ENCODE results near the gene SMAD7.
A peak's percentile ranks its signal among the peaks of the same experiment; 100 is the strongest.

SMAD7 gene

GRCh38 chr18:48967545-48967944 is 16.8 kb upstream of the SMAD7 start:
- ChIA-PET POLR2A (interaction anchor here (0.8 kb wide), 1 partner anchor 18 kb away, joined by 3 read pairs; no protein-coding TSS in a partner anchor), CTCF (no interaction called here)
- DNase-seq (ENCODE audit: extremely low spot score): no peak
- no peak for TF ChIP-seq L3MBTL2 (conservative IDR thresholded peaks at IDR 0.05)
- TF ChIP-seq FOXM1 (IDR thresholded peaks at IDR 0.05; ENCODE audit: borderline replicate concordance): no peak
- no peak for TF ChIP-seq ARNT (IDR thresholded peaks at IDR 0.05)
- TF ChIP-seq TARDBP (IDR thresholded peaks at IDR 0.05): no peak
- TF ChIP-seq ELF4 (IDR thresholded peaks at IDR 0.05): no peak
- TF ChIP-seq ZNF384 (IDR thresholded peaks at IDR 0.05): no peak
- TF ChIP-seq SP1 (IDR thresholded peaks at IDR 0.05): no peak
- TF ChIP-seq FOXK2 (IDR thresholded peaks at IDR 0.05): no peak
- TF ChIP-seq HDGF (IDR thresholded peaks at IDR 0.05; ENCODE audit: borderline replicate concordance): no peak
- no peak for TF ChIP-seq CTBP1 (IDR thresholded peaks at IDR 0.05; ENCODE audit: borderline replicate concordance)
- no peak for TF ChIP-seq LEF1 (IDR thresholded peaks at IDR 0.05; ENCODE audit: borderline replicate concordance)
- TF ChIP-seq BHLHE40 (IDR thresholded peaks at IDR 0.05; ENCODE audit: borderline replicate concordance): no peak
- TF ChIP-seq FOXA1 (IDR thresholded peaks at IDR 0.05): no peak
- TF ChIP-seq, protein P1, sequence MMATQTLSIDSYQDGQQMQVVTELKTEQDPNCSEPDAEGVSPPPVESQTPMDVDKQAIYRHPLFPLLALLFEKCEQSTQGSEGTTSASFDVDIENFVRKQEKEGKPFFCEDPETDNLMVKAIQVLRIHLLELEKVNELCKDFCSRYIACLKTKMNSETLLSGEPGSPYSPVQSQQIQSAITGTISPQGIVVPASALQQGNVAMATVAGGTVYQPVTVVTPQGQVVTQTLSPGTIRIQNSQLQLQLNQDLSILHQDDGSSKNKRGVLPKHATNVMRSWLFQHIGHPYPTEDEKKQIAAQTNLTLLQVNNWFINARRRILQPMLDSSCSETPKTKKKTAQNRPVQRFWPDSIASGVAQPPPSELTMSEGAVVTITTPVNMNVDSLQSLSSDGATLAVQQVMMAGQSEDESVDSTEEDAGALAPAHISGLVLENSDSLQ (IDR thresholded peaks at IDR 0.05): no peak

DNA sequence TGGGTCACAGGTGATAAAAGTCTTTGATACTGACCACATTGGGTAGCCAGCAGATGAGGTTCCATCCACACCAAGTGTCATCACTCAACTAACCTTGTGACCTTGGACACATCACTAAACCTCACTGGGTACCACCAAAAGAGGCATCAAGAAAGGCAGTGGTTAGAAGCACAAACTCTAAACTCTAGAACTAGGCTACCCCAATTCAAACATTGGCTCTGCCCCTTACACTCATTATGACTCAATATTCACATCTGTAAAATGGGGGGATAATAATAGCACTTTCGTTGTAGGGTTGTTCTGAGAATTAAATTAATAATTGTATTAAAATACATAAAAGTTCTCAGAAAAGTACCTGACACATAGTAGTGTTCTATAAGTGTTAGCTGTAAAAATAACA is 15.8 kb upstream of the SMAD7 start:
- POLR2A ChIA-PET: no interaction called here
- CTCF ChIA-PET: no interaction called here
- DNase-seq (ENCODE audit: extremely low spot score): no peak
- TF ChIP-seq NFRKB (IDR thresholded peaks at IDR 0.05) (no peak), BHLHE40 (IDR thresholded peaks at IDR 0.05; ENCODE audit: borderline replicate concordance) (no peak), FOXA1 (IDR thresholded peaks at IDR 0.05) (no peak), CTBP1 (IDR thresholded peaks at IDR 0.05; ENCODE audit: borderline replicate concordance) (no peak), SUZ12 (IDR thresholded peaks at IDR 0.05) (no peak)

DNA sequence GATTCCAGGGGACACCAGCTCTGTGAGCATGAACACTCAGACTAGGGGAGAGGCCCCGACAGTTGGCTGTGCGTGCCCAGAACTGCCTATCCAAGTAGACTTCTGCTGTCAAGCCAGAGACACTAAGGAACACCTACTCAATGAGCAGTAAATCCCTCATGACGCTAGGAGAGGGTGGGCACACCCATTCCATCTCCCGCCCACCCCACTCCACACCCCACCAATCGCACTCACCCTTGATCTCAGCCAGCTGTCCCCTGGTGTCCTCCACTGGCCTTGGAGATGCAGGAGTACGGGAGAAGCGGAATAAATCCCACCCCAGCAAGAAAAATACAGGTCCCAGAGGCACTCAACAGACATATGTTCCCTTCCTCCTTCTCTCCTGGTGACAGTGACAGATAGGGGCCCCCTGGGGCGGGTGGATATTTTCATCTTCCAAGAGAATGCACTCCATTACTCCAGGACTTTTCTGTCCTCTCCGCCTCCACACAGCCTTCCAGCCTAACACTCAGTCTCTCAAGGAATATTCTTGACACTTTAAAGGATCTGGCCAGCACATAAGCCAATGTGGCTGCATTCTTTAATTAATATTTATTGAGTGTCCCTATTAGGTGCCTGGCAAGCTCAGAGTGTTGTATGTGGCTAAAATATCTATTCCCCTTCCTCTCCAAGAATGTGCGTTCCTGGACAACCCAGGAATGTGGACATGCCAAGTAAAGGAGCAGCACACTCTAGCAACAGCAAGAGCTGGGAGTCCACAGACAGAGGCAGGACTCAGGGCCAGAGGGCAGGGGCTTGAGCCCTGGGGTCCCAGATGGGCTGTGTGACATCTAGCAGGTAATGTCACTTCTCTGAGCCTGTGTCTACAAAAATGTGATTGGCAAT is 13.1 kb upstream of the SMAD7 start:
- no peak for DNase-seq (ENCODE audit: extremely low spot score)
- POLR2A ChIA-PET: interaction anchor here (0.9 to 1.4 kb wide), 2 partner anchors 10 to 12 kb away, joined by 3 to 4 read pairs; no protein-coding TSS in a partner anchor
- CTCF ChIA-PET: no interaction called here
- TF ChIP-seq SP1 (IDR thresholded peaks at IDR 0.05): no peak
- TF ChIP-seq, protein P1 (IDR thresholded peaks at IDR 0.05): peak; percentile 83

DNA sequence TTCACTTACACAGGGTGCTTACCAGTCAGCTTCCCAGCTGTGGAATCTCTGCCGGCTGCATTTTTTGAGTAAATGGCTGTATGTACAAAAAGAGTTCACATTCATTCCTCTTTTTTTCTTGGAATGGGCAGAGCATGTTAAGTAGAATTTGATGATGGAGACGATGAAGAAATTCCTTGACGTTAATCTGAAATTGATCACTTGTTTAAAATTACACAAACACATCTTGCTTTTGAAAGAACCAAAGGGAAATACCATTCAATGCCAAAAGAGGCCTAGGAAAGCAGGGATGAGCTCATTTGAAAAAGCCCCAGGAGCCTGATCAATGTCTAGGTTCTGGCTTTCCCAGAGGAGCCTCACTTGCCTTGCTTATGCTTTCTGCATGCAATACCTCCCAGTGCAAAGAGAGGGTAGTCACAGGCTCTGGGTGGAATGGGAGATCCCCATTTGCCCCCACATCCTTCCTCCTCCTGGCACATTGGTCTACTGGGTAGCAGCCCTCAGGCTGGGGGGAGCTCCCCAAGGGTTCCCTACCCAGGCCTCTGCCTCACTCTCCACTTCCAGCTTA is 12.3 kb upstream of the SMAD7 start:
- TF ChIP-seq, protein P1 (IDR thresholded peaks at IDR 0.05): no peak
- TF ChIP-seq TARDBP (IDR thresholded peaks at IDR 0.05): no peak
- no peak for TF ChIP-seq FOXA1 (IDR thresholded peaks at IDR 0.05)
- no peak for TF ChIP-seq FOXK2 (IDR thresholded peaks at IDR 0.05)
- TF ChIP-seq FOXM1 (IDR thresholded peaks at IDR 0.05; ENCODE audit: borderline replicate concordance): no peak
- no peak for TF ChIP-seq CTBP1 (IDR thresholded peaks at IDR 0.05; ENCODE audit: borderline replicate concordance)
- TF ChIP-seq L3MBTL2 (conservative IDR thresholded peaks at IDR 0.05): no peak
- no peak for TF ChIP-seq SUZ12 (IDR thresholded peaks at IDR 0.05)
- no peak for TF ChIP-seq ARNT (IDR thresholded peaks at IDR 0.05)
- TF ChIP-seq LEF1 (IDR thresholded peaks at IDR 0.05; ENCODE audit: borderline replicate concordance): no peak
- TF ChIP-seq ZNF384 (IDR thresholded peaks at IDR 0.05): no peak
- TF ChIP-seq HDGF (IDR thresholded peaks at IDR 0.05; ENCODE audit: borderline replicate concordance): no peak
- TF ChIP-seq BHLHE40 (IDR thresholded peaks at IDR 0.05; ENCODE audit: borderline replicate concordance): no peak
- no peak for TF ChIP-seq ELF4 (IDR thresholded peaks at IDR 0.05)
- ChIA-PET CTCF (interaction anchor here (0.6 kb wide), 1 partner anchor 218 kb away, joined by 3 read pairs; no protein-coding TSS in a partner anchor), POLR2A (interaction anchor here (0.9 to 1.4 kb wide), 2 partner anchors 11 kb away, joined by 3 to 4 read pairs; no protein-coding TSS in a partner anchor)
- no peak for DNase-seq (ENCODE audit: extremely low spot score)

DNA sequence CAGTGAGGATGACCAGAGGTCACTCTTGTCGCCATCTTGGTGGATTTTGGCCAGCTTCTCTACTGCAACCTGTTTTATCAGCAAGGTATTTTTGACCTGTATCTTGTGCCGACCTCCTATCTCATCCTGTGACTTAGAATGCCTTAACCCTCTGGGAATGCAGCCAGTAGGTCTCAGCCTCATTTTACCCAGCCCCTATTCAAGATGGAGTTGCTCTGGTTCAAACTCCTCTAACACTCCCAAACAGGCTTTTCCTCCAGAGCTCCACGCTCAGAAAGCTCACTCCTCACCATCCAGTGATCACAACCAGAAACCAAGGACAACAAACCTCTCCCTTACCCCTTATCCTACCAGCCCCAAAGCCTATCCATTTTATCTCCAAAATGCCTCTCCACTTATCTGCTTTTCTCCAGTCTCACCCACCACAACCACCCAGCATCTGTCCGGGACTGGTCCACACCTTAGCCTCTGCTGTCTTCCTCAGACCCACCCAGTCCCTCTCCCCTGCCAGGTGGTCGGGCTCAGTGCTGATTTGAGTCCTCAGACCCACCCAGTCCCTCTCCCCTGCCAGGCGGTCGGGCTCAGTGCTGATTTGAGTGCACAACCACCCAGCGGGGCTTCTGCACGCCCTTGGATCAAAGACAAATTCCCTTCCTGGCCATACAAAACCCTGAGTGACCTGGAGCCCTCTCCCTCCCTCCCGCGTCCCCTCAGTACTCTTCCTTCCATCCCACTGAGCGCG is 11.7 kb upstream of the SMAD7 start:
- CTCF ChIA-PET: interaction anchor here (0.6 to 1.2 kb wide), 2 partner anchors 11 to 219 kb away, joined by 3 to 4 read pairs; no protein-coding TSS in a partner anchor
- POLR2A ChIA-PET: interaction anchor here (0.9 to 1.7 kb wide), 3 partner anchors 10 to 12 kb away, joined by 3 to 6 read pairs (median 4); no protein-coding TSS in a partner anchor
- TF ChIP-seq FOXK2 (IDR thresholded peaks at IDR 0.05) (no peak), FOXM1 (IDR thresholded peaks at IDR 0.05; ENCODE audit: borderline replicate concordance) (no peak), ARNT (IDR thresholded peaks at IDR 0.05) (no peak), L3MBTL2 (conservative IDR thresholded peaks at IDR 0.05) (no peak), ZNF384 (IDR thresholded peaks at IDR 0.05) (no peak), BHLHE40 (IDR thresholded peaks at IDR 0.05; ENCODE audit: borderline replicate concordance) (no peak), SUZ12 (IDR thresholded peaks at IDR 0.05) (no peak), CTBP1 (IDR thresholded peaks at IDR 0.05; ENCODE audit: borderline replicate concordance) (no peak)
- TF ChIP-seq, protein P1 (IDR thresholded peaks at IDR 0.05): no peak
- no peak for DNase-seq (ENCODE audit: extremely low spot score)
